ENCODE data around the gene SMPD3.

- TF ChIP-seq CTCF (IDR thresholded peaks at IDR 0.05) (no peak), POLR2A (IDR thresholded peaks at IDR 0.05) (no peak)
Measured at GRCh38 chr16:68344252-68344651, 104.1 kb downstream of the SMPD3 start.
